Neural cell (in vitro differentiated cells): ENCODE measurements around the gene CABP7.

ENCODE experiments used
- EZH2 ChIP-seq: fragments of 200-600, 300-800 bp; shearing (Covaris generic), sonication (generic); IDR thresholded peaks from 2 replicates; pipeline ENCODE4 v1.6.1; 2014; ENCODE audit warnings: antibody characterized with exemption, low read length, borderline replicate concordance, mild to moderate bottlenecking; ENCODE audit not compliant: insufficient read depth, poor library complexity, severe bottlenecking
- TF ChIP-seq, protein P1 (sequence below): fragments of 450-650 bp; IDR thresholded peaks from 2 replicates; pipeline ENCODE4 v1.5.1; 2014; ENCODE audit warnings: antibody characterized with exemption, mild to moderate bottlenecking, moderate library complexity; ENCODE audit not compliant: poor library complexity, severe bottlenecking
- TF ChIP-seq, protein P2 (sequence below): IDR thresholded peaks from 2 replicates; pipeline ENCODE4 v1.6.1; 2012; ENCODE audit warnings: borderline replicate concordance

DNA sequence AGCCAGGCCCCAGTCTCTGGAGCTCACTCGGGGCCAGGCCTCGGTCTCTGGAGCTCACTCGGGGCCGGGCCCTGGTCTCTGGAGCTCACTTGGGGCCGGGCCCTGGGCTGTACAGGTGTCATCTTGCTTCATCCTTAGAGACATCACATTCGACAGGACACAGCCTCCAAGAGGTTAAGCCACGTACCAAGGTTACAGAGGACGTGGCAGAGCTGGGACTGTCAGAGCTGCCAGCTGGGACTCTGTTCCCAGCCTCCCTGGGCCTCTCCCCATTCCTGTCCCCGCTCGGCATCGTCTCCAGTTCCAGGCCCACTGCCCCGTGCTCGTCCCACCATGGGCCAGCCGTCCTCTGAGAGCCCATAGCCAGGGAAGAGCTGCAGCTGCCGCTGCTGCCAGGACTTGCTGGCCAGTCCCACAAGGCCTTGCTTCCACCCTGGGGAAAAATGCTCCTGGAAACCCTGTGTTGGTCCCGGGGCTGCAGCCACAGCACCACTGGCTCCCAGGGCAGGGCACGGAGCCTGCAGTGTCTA is 19.6 kb downstream of the CABP7 start:
- TF ChIP-seq, protein P1, sequence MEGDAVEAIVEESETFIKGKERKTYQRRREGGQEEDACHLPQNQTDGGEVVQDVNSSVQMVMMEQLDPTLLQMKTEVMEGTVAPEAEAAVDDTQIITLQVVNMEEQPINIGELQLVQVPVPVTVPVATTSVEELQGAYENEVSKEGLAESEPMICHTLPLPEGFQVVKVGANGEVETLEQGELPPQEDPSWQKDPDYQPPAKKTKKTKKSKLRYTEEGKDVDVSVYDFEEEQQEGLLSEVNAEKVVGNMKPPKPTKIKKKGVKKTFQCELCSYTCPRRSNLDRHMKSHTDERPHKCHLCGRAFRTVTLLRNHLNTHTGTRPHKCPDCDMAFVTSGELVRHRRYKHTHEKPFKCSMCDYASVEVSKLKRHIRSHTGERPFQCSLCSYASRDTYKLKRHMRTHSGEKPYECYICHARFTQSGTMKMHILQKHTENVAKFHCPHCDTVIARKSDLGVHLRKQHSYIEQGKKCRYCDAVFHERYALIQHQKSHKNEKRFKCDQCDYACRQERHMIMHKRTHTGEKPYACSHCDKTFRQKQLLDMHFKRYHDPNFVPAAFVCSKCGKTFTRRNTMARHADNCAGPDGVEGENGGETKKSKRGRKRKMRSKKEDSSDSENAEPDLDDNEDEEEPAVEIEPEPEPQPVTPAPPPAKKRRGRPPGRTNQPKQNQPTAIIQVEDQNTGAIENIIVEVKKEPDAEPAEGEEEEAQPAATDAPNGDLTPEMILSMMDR, result no peak
- TF ChIP-seq, protein P2, sequence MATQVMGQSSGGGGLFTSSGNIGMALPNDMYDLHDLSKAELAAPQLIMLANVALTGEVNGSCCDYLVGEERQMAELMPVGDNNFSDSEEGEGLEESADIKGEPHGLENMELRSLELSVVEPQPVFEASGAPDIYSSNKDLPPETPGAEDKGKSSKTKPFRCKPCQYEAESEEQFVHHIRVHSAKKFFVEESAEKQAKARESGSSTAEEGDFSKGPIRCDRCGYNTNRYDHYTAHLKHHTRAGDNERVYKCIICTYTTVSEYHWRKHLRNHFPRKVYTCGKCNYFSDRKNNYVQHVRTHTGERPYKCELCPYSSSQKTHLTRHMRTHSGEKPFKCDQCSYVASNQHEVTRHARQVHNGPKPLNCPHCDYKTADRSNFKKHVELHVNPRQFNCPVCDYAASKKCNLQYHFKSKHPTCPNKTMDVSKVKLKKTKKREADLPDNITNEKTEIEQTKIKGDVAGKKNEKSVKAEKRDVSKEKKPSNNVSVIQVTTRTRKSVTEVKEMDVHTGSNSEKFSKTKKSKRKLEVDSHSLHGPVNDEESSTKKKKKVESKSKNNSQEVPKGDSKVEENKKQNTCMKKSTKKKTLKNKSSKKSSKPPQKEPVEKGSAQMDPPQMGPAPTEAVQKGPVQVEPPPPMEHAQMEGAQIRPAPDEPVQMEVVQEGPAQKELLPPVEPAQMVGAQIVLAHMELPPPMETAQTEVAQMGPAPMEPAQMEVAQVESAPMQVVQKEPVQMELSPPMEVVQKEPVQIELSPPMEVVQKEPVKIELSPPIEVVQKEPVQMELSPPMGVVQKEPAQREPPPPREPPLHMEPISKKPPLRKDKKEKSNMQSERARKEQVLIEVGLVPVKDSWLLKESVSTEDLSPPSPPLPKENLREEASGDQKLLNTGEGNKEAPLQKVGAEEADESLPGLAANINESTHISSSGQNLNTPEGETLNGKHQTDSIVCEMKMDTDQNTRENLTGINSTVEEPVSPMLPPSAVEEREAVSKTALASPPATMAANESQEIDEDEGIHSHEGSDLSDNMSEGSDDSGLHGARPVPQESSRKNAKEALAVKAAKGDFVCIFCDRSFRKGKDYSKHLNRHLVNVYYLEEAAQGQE, result no peak
- no peak for TF ChIP-seq EZH2
